Measurements from ENCODE around the gene ANKRD23.

ANKRD23 gene

GRCh38 chr2:96838345-96839292 lies 5.2 kb downstream of the ANKRD23 start:
- DNase-seq (ENCODE audit: low read depth) = no peak

DNA sequence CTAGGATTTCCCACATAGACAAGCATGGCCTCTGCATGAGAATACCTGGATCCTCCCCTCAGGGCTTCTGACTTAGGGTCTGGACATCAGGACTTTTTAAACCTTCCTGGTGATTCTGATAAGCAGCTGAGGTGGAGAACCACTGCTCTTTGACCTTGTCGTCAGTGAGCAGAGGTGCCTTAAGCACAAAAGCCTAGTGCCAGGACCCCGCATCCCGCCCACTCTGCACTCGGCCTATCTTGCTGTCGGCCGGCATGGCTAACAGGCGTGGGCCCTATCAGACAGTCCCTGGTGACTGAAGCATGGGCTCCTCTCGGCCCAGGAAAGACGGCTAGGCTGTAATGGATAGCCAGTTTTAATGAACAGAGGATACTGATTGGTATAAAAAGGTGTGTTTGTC lies 6.2 kb downstream of the ANKRD23 start:
- no peak for DNase-seq (ENCODE audit: low read depth)

- no peak for DNase-seq (ENCODE audit: low read depth)
These were observed 8.0 kb downstream of the ANKRD23 start for GRCh38 chr2:96835830-96836229.

DNA sequence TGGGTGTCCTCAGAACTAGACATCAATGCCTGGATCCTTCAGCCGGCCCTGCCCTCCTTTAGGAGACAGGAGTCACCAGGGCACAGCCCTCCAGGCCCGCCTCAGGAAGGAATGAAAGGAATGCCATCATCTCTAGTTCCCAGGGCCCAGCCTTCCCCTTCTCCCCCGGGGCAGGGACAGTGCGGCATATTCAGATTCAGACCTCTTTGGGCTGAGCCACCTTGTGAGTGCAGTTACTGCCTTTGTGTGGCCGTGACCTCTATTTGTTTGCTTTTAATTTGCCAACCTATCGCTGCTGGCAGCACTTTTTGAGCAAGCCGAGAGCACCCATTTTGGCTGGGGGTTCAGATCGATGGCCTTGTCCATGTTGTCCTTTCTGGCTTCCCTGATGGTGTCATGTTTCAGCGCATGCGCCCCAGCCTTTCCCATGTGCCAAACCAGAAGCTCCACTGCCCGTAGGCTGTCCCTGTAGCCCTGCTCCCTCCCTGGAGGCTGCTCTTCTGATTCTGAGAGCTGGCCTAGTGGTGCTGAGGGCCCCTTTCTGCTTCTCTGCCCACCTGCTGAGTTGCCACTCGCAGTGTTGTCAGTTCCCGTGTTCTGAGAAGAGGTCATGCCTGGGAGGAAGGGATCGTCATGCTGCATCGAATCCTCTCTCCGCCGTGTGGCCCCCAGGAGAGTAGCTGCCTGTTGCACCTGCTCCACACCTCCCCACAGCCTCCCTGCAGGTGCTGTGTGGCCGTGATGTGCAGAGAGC lies 10.9 kb downstream of the ANKRD23 start:
- no peak for DNase-seq (ENCODE audit: low read depth)

DNA sequence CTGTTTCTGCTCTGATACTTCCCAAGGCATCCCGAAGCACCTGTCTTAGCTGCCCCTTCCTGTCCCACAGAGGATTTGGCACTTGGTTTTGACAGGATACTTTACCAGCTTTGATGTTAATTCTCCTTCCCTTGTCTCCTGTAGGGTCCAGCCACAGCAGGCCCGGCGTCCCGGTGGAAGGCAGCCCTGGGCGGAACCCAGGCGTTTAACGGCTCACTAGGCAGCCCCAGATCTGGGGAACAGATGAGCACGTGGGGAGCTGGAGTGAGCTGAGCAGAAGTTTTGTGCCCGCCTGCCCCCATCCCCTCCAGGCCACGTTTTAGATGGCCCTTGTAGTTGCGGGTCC lies 11.4 kb downstream of the ANKRD23 start:
- no peak for DNase-seq (ENCODE audit: low read depth)

DNA sequence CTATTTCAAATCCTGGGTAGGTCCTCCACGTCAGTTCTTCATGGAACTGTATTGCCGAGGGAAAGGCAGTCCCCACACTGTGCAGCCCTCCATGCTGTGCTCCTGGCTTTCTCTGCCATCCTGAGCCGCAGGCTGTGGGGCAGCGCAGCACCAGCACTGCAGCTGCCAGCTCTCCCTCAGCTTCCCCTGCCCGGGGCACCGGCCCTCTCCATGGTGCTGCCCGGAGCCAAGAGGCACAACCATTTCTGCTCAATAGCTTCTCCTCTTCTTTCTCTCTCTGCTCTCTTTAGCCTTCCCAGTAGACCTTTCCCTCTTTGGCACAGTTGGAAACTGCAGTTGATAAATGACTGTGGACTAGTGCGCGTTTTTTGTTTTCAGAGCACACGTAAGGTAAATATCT lies 12.1 kb downstream of the ANKRD23 start:
- DNase-seq (ENCODE audit: low read depth) = no peak

GRCh38 chr2:96830044-96830562 lies 13.7 kb downstream of the ANKRD23 start:
- no peak for DNase-seq (ENCODE audit: low read depth)

DNA sequence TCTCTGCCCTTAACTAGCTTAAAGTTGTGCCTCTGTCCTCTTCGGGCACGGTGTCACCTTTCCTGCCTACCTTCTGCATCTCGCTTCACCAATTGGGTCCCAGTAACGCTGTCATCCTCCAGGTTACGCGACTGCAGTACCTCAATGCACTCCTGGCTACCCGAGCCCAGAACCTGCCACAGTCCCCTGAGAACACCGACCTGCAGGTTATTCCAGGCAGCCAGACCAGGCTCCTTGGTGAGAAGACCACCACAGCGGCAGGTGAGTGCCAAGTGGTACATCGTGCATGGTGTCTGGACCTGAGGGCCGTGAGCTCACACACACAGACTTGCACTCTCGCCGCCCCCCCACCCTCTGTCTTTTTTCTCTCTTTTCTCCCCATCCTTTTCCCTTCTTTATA lies 14.9 kb downstream of the ANKRD23 start:
- DNase-seq (ENCODE audit: low read depth) = no peak

GRCh38 chr2:96828436-96828835 lies 15.4 kb downstream of the ANKRD23 start:
- DNase-seq (ENCODE audit: low read depth) = no peak

GRCh38 chr2:96826546-96827278 lies 17.1 kb downstream of the ANKRD23 start:
- no peak for DNase-seq (ENCODE audit: low read depth)

DNA sequence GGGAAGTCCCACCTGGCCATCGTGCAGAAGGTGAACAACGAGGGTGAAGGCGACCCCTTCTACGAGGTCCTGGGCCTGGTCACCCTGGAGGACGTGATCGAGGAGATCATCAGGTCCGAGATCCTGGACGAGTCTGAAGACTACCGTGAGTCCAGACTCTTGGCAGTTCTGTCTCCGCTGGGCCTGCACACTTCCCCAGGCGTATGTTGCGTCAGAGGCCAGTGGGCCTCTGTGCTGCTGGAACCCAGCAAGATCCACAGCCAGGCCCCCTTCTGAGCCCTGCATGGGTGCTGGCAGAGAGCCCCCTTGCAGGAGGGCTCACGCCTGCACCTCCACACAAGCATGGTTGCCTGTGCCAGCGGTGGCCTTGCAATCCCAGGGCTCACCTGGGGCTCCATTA lies 18.8 kb downstream of the ANKRD23 start:
- no peak for DNase-seq (ENCODE audit: low read depth)

DNA sequence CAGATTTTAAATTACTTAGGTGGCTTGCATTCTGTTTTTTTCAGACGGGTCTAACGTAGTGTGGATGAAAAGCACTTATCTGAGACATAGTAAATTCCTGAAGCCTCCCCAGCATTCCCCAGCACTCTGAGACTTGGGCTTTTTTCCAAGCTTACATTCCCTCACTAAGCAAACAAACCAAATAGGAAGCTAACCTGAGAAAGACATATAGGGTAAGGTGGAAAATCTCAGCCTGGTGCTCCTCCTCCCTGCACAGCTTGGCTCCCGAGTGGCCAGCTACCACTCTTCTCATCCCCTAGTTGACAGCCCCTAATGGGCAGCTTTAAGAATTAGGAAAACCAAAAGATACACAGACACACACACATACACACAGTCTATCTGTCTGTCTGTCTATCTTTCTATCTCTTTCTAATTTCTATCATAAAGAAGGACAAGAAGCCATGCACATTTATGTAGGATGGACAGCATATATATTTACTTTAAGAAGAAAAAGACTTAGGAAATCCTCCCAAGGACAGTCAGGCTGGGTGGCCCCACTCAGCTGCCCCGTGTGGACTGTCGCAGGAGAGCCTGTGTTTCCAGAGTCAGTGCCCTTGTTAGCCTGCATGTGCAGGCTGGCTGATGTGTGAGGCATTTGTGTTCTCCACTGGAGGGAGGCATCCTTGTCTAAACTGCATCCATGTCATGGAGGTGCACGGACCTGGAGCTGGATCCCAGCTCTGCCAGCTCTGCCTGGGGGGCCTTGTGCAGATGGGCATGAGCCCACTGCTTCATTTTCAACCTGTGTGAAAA lies 19.5 kb downstream of the ANKRD23 start:
- DNase-seq (ENCODE audit: low read depth) = no peak

DNA sequence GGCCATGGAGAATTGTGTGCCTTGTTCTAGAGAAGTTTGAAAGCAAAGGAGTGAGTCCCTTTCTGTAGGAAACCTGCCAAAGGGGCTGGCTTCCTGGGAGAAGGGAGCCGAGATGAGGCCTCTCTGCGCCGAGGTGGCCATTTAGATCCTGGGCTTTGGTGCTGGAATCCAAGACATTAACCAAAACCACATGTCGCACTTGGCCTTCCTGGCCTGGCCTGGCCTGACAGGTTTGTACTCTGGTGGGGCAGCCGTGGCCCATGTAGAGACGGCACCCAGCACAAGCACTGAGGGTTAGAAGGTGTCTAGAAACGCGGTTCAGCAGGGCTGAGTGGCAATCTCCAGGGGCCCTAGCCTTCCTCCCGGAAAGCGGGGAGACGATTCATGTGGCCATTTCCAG lies 20.6 kb downstream of the ANKRD23 start:
- DNase-seq (ENCODE audit: low read depth) = no peak

- no peak for DNase-seq (ENCODE audit: low read depth)
These were observed 21.0 kb downstream of the ANKRD23 start for GRCh38 chr2:96822786-96823185.

- DNase-seq (ENCODE audit: low read depth) = no peak
These were observed 22.6 kb downstream of the ANKRD23 start for GRCh38 chr2:96821113-96821675.

DNA sequence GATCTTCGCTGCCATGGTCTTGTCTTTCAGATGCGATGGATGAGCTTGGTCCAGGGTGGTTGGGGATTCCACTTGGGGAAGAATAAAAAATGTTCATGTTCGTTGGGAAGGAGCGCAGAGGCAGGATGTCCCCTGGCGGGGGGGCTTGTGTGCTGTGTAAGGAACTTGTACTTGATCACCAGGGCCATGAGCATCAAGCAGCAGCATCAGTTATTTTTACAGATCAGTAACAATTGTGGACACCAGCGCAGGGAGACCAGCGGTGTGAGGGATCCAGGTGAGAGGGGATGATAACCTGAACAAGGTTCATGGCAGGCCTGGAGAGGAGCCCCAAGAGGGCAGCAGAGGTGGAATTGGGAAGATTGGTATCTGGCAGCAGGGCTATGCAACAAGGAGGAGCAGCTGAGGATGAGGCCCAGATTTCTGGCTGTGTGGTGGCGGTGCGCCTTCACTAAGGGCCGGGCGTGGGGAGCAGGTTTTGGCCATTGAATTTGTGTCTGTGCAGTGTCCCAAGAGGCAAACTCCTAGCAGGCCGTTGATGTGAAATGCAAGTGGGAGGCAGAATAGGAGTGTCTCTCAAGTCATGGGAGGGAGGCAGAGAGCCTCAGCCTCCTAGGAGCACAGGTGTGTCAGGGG lies 23.8 kb downstream of the ANKRD23 start:
- no peak for DNase-seq (ENCODE audit: low read depth)

- peak; percentile 45 for DNase-seq (ENCODE audit: low read depth)
These were observed 24.5 kb downstream of the ANKRD23 start for GRCh38 chr2:96819128-96819875.

- no peak for DNase-seq (ENCODE audit: low read depth)
These were observed 25.9 kb downstream of the ANKRD23 start for GRCh38 chr2:96817882-96818281.

DNA sequence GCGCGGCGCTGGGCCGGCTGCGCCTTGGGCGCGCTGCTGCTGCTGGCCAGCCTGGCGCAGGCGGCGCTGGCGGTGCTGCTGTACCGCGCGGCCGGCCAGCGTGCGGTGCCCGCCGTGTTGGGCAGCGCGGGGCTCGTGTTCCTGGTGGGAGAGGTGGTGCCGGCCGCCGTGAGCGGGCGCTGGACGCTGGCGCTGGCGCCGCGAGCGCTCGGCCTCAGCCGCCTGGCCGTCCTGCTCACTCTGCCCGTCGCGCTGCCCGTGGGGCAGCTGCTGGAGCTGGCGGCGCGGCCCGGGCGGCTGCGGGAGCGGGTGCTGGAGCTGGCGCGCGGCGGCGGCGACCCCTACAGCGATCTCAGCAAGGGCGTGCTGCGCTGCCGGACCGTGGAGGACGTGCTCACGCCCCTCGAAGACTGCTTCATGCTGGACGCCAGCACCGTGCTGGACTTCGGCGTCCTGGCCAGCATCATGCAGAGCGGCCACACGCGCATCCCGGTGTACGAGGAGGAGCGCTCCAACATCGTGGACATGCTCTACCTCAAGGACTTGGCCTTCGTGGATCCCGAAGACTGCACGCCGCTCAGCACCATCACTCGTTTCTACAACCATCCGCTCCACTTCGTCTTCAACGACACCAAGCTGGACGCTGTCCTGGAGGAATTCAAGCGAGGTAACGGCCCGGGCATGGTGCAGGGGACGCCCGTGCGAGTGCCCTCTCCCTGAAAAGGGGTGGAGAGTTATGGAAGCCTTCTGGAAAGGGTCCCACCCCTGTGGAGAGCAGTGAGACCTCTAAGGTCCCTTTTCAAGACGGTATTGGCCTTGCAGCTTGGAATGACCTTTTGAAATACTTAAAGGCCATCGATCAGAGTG lies 26.8 kb downstream of the ANKRD23 start:
- no peak for DNase-seq (ENCODE audit: low read depth)

Measured in CMK (cell line).